Measurements from ENCODE around the gene ADCY10.
"Not testable (repeated sequence)": the region's sequence is repeated elsewhere in the genome, so short reads cannot be mapped to it uniquely, and the experiment has no call there.

ADCY10 gene

GRCh38 chr1:167924543-167925231, 10.8 kb upstream of the ADCY10 start:
- no peak for DNase-seq

- no peak for DNase-seq
Measured at GRCh38 chr1:167924102-167924501, 10.2 kb upstream of the ADCY10 start.

DNA sequence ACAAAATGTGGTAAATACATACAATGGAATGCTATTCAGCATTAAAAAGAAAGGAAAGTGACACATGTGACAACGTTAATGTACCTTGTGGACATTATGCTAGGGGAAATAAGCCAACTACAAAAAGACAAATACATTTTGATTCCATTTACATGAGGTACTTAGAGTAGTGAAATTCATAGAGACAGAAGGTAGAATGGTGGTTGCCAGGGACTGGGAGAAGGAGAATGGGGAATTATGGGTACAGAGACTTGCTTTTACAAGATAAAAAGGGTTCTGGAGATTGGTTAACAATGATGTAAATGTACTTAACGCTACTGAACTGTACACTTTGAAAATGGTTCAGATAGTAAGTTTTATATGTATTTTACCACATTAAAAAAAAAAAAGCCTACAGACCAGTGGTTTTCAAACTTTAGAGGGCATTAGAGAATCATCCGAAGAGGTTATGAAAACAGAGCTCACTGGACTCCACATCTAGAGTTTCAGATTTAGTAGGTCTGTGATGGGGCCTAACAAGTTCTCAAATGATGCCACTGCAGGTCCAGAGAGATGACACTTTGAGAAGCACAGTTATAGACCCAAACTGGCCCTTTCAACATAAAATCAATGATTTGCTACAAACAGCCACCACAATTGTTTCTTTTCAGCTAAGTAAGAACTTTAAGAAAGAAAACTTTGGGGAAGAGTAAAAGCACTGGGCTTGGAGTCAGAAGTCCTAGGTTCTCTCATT, 9.6 kb upstream of the ADCY10 start:
- DNase-seq = no peak

DNA sequence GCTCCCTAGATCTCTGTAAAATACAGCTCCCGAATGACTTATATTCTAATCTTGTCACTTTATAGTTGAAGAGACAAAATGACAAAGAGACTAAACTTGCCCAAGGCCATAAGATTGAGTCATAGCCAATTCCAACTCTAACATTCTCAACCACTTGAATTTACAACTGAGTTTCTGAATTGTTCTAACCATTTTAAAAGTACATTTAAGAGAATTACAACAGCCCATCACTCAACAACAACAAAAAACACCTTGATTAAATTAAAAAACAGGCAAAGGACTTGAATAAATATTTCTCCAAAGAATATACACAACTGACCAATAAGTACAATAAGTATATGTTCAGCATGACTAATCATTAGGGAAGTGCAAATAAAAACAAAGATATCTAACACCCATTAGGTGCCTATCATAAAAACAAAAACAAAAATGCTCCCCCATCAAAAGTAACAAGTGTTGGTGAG, 8.7 kb upstream of the ADCY10 start:
- no peak for DNase-seq

DNA sequence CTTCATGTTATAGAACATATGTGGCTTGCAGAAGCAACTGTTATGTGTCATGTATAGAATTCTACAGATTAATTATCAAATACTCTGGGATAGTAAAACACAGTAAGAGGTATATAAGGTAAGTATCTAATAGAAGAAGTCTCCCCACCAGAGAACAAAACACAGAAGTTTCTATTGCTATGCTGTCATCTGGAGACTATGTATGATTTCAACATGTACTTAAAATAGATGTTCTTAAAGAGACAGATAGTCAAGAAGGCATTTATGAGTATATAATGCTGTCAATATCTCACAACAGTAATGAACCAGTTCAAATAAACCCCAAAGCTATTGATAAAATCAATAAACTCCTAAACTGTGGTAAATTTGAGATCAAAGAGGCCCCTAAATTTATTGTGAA, 8.1 kb upstream of the ADCY10 start:
- DNase-seq = no peak

GRCh38 chr1:167916766-167917511, 3.0 kb upstream of the ADCY10 start:
- DNase-seq = no peak

GRCh38 chr1:167915569-167915968, 1.6 kb upstream of the ADCY10 start:
- DNase-seq = no peak

DNA sequence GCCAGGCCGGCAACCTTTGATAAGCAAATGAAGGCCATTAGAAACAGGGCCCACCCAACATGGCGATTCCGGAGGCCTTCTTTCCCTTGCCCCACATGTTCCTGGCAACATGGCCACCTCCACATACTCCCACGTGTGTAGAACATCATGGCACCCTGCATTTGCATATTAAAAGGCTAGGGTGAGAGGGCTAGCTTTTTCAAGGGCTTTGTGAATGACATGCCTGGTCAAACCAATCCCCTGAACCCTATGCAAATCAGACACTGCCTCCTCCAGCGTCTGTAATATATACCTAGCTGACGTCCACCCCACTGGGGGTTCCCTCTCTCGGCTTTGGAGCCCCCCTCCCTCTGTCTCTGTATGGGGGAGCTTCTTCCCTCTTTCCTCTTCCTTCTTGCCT, 1.6 kb downstream of the ADCY10 start:
- no peak for DNase-seq

DNA sequence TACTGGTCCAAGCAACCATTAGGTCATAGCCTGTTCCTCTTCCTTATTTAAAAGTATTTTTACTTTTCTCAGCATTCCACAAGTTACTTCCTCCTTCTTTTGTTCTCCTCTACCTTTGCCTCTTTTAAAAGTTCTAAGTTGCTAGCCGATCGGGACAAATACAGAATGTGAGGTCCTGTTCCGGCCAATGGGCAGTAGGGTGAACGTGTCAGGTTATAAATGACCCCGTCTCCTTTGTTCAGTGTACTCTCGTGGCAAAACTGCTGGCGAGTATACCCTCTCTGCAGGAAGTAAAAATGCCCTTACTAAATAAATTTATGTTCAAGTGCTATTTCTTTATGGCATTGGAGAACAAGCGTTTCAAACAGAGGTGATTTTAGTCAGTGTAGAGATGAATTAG, 2.5 kb downstream of the ADCY10 start:
- no peak for DNase-seq

GRCh38 chr1:167910530-167910929, 3.4 kb downstream of the ADCY10 start:
- no peak for DNase-seq

DNA sequence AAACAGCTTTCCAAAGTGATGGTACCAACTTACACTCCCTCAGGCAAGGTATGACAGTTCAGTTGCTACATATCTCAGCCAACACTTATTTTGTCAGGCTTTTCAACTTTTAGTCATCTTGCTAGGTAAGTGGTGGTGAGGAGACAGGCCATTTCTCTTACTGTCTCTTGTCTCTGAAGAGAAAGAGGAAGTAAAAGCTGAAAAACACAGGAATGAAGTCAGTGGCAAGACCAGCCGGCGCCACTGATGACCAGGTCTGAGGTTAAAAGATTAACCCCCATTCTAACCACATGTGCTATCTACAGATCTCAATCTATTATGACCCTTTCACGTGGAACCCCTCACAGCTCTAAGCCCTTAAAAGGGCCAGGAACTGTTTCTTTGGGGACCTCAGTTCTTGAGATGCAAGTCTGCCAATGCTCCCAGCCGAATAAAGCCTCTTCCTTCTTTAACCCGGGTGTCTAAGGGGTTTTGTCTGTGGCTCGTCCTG, 4.2 kb downstream of the ADCY10 start:
- DNase-seq = no peak

DNA sequence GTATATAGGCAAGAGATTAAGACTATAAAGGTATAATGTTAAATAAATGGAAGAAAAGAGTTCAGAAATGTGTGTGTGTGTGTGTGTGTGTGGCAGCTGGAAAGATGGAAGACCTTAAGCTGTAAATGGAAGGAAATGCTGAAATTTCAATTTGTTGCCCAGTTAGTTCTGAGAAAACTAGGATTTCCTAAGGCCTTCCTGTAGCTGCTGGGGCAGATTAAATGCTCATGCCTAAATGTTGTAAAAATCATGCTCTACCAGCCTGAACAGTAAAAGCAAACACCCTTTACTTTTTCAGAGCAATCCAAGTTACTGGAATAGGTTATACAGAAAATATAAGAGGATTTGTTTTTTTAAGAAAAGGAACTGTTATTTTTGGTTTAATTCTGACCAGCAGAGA, 8.3 kb downstream of the ADCY10 start:
- DNase-seq = no peak

DNA sequence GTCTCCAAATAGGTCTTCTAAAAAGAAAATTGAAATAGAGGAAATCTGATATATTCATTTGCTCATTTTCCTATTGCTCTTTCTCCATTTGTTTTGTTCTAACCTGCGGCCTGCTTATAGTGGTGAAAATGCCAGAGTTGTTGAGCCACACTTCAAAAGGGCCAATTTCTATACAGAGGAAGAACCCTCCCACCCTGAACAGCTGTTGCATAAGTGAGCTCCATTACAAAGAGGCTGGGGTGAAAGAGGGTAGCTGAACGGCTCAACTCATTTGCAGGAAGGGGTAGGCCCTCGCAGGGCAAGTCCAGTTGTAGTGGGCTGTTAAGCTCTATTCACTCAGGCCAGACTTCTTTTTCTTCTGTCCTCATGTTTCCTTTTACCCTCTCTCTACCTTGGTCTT, 8.8 kb downstream of the ADCY10 start:
- DNase-seq = no peak

DNA sequence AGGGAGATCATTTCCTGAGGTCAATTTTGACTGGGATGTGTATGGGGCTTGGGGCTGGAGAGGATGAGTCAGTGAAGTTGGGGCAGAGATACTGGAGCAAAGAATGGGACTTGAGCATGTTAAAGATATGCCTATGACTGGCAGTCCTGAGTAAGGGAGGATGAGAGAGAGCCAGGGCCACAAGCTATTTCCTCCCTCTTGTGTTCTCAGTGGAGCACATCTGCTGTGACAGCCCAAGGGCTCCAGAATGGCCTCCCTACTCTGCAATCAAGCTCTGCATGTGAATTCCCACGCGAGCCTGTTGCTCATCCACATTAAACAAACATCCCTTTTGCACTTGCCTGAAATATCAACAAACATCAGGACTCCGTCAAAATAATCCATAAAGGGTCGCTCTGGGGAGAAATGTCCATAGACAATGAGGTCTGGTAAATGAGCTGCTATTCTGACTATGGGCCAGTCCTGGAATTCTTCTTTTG, 9.2 kb downstream of the ADCY10 start:
- DNase-seq = peak; percentile 83

DNA sequence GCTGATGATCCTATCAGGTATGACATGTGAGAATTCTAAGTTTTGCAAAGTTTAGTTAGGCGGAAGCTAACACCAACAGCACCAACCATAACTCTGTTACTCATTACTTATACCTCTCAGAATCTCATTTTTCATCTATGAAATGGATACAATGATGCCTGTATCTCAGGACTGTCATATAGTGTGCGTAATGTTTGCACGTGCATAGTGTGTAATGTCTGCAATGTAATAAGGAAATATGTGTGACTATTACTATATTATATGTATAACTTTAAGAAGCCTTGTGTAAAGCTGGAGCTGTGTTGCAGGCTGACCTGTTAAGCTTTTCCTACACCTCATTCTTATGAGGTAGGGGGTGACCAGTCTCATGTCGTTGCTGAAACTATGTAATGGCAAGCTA, 13.0 kb downstream of the ADCY10 start:
- no peak for DNase-seq

- DNase-seq = no peak
Measured at GRCh38 chr1:167899253-167899681, 14.7 kb downstream of the ADCY10 start.

DNA sequence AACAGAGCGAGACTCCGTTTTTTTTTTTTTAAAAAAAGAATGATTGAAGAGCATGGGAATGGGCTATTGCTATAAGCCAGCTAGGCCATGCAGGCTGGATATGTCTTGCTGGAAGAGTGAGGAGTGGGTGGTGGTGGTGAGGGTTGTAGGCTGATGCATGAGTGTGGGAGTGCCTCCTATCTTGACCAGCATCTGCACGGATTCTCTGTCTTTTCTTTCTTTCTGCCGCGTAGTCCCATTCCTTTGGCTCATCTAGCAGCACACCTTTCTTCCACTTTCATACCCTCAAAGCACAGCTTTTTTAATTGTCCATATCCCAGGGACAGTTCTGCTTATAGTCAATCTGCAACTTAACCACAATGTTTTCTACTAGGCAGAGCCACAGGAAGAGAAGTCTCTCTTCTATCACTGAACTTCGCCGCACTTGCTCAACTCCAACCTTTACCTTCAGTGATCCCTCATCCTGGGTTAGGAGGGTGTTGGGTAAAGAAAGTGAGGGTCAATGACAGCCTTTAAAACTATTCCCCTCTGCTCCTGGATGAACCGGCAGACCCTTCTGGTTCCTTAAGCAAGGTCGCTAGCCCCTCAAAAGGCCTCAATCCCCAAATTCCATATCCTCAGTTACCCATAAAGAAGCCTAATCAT, 15.2 kb downstream of the ADCY10 start:
- DNase-seq = no peak

DNA sequence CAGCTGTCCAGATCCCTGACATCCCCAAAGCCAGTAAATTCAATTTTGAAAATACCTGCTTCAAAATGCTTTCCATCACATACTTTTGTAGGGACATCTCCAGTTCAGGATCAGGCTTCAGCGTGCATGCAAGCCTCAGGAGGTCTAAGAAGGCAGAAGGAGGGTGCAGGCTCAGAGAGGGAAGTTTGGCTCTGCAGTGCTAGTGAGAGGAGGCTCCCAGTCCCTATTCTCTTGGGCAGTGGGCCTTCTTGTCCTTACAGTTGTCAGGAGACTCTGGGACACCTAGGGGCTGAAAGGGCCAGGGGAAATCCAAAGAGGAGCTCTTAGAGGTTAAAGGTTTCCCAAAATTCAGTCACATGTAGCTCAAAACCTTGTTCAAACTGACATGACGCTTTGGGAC, 20.1 kb downstream of the ADCY10 start:
- DNase-seq = no peak

- no peak for DNase-seq
Measured at GRCh38 chr1:167890400-167890799, 23.5 kb downstream of the ADCY10 start.

DNA sequence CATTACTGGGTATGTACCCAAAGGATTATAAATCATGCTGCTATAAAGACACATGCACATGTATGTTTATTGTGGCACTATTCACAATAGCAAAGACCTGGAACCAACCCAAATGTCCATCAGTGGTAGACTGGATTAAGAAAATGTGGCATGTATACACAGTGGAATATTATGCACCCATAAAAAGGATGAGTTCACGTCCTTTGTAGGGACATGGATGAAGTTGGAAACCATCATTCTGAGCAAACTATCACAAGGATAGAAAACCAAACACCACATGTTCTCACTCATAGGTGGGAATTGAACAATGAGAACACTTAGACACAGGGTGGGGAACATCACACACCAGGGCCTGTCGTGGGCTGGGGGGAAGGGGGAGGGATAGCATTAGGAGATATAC, 26.7 kb downstream of the ADCY10 start:
- DNase-seq = not testable (repeated sequence)

DNA sequence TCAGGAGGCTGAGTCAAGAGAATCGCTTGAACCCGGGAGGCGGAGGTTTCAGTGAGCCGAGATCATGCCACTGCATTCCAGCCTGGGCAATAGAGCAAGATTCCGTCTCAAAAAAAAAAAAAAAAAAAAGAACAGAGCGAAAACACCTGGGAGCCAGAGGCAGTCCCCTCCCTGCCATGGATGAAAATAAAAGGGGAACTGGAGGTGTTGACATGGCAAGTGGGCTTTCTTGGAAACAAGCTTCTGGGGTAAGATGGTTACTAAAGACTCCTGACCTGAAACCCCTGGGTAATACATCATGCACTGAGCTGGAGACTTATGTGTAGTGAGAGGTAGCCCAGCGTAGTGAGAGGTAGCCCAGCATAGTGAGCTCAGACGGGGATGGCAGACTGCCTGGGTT, 31.6 kb downstream of the ADCY10 start:
- DNase-seq = no peak

GRCh38 chr1:167881786-167882185, 32.1 kb downstream of the ADCY10 start:
- DNase-seq = no peak

DNA sequence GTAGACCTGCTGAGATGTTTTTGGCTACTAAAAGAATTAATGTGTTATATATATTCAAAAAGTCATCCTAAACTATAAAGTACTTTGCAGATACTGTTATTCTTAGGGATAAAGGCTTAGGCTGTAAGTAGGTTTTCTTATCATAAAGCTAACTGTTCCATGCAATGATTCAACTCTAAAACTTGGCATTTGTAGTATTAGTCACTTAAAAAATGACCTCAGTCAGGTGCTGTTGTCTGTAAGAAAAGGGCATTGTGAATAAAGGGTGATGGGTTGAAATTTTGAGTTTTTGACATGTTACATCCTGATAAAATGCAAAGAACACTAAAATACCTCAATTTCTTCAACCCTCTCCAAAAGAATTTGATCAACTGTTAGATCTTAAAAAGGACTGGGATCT, 32.9 kb downstream of the ADCY10 start:
- DNase-seq = peak; percentile 58

Measured in NCI-H226 (cell line).